Ovary (tissue), 9 donors: ENCODE data around the gene CD276. TPM values are rescaled to one million over a fixed set of nuclear protein-coding genes. Genes with fewer than 3 reads are reported as not detected.

Source experiments
- DNase-seq, 5 donors: peaks; one replicate each; pipeline ENCODE4 v3.0.0-alpha.2; 2019 to 2020
- H3K27ac ChIP-seq, 2 donors: fragments of 200-600 bp; one replicate each; pipeline versions ENCODE4 v1.5.1 to v1.8.0; 2019 to 2022
- H3K27me3 ChIP-seq: fragments of 200-600 bp; one replicate; pipeline ENCODE4 v1.8.0; 2022
- H3K36me3 ChIP-seq: fragments of 200-600 bp; sonication (generic); one replicate; pipeline ENCODE4 v1.5.1; 2019
- H3K4me1 ChIP-seq: one replicate; pipeline ENCODE4 v1.8.1; 2013; ENCODE audit warnings: mild to moderate bottlenecking, moderate library complexity; ENCODE audit not compliant: insufficient read depth
- H3K4me3 ChIP-seq: fragments of 200-600 bp; sonication (generic); one replicate; pipeline ENCODE4 v1.5.1; 2017
- H3K9me3 ChIP-seq, 2 donors: fragments of 200-600 bp in 1 of 2; sonication (generic) in 1 of 2; one replicate each; pipeline versions ENCODE4 v1.5.1 to v1.8.1; 2013 to 2019; ENCODE audit warnings: mild to moderate bottlenecking in 1 of 2, moderate library complexity in 1 of 2
- EP300 ChIP-seq: sonication (generic); formaldehyde crosslinking; IDR thresholded peaks from one replicate; pipeline ENCODE4 v1.6.1; 2017; ENCODE audit warnings: antibody characterized with exemption
- POLR2A ChIP-seq: fragments of 450-650 bp; IDR thresholded peaks from one replicate; pipeline ENCODE4 v1.6.1; 2017; ENCODE audit warnings: antibody characterized with exemption, mild to moderate bottlenecking, moderate library complexity
- WGBS, 3 donors: extraction: QIAGEN DNeasy Blood & Tissue Kit in 1 of 3; methylation state at CpG; one replicate each; pipeline versions ENCODE4 v1.1.5 to v1.1.7; 2013 to 2017; 5-methylcytosine and 5-hydroxymethylcytosine counted together
- intact Hi-C, 4 donors: fragments of 100-400 bp; cut with DNase I; formaldehyde crosslinking; loops; one replicate each; pipeline versions ENCODE4 v1.11.0 to v1.15.1; 2022 to 2023
- polyA plus RNA-seq, 2 donors: library from polyadenylated mRNA; stranded (reverse); fragments of 200-250 nt in 1 of 2; fragments of 350-450 nt in 1 of 2; fragmentation: Illumina TruSeq in 1 of 2; extraction: RNeasy Lipid Tissue Mini Kit (QIAGEN cat#74804) in 1 of 2; gene quantifications; one replicate each; pipeline ENCODE4 v1.2.3, GENCODE V29; 2013 to 2014
- total RNA-seq, 7 donors: library from RNA; depleted of rRNA in 2 of 7; stranded (reverse); fragments of >200 nt in 2 of 7; fragmentation: NEBNext Ultra II Directional in 3 of 7; extraction: Animal tissue kit (Norgen Biotek cat#: 25700) in 3 of 7; gene quantifications; one replicate each; pipeline versions ENCODE4 v1.1.0 to v1.2.4, GENCODE V29; 2016 to 2023
- TF ChIP-seq, protein P1 (sequence below), 3 donors: fragments of 450-650 bp in 2 of 3; fragments of 200-600 bp in 1 of 3; IDR thresholded peaks; one replicate each; pipeline versions ENCODE4 v1.5.1 to v1.8.0; 2016 to 2022; ENCODE audit warnings: antibody characterized with exemption in 3 of 3, mild to moderate bottlenecking in 1 of 3
- donor health status: DM: no; HTN: no; CAD: no; lungs with moderate emphysema.
- donor health status: DM: no; HTN: no; CAD: no.
- donor health status: Bipolar disorder and iron deficiency.
- donor health status: DM: yes; HTN: yes; CAD: no.
- donor health status: DM: no; HTN: no; CAD: no.
- donor health status: DM: yes; HTN: yes; CAD: no.

Gene CD276
- total and polyA plus RNA-seq, 9 donors = 22.5 to 69.2 (median 53.7) TPM

DNA sequence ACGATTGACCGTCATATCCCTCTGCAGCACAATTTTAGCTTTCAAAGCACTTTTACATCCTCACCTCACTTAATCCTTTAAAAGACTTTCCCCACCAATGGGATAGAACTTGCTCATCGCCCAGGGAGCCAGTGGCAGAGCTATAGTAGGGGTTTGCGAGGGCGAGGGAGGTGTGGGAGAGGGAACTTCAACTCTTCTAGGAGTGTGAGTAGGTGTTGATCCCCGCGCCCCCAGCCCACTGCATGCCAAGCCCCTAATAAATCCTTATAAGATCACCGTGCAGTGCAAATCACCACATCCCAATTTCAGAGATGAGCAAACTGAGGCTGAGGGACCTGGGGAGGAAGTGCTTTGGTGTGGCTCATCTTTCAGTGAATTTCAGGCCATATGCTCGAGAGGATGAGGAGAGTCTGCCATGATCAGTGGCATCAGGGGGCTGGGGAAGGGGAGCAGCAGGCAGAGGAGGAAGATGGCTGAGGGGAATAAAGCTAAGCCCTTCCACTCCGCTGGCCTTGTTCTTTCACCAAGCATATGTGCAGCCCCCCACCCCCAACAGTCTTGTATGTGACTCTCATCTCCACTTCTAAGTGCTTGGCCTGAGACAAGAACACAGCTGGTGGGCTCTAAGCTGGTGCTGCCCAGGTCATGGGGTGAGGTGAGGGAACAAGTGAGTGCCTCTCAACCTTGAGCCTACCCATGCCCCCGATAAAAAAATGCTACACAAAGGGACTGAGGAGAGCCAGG, 63.8 kb downstream of the CD276 start:
- H3K4me3 ChIP-seq = no peak overlapping the region
- H3K36me3 ChIP-seq = no peaks in the 10 kb centered on the region
- H3K27me3 ChIP-seq = no peaks in the 10 kb centered on the region
- DNase-seq = no peak
- H3K4me1 ChIP-seq = peaks cover 6% of the 10 kb centered on the region
- no peak overlapping the region for H3K27ac ChIP-seq
- H3K9me3 ChIP-seq = no peaks in the 10 kb centered on the region
- intact Hi-C loops = no loop called here
- no peak for TF ChIP-seq EP300
- TF ChIP-seq POLR2A = no peak
- TF ChIP-seq, protein P1, sequence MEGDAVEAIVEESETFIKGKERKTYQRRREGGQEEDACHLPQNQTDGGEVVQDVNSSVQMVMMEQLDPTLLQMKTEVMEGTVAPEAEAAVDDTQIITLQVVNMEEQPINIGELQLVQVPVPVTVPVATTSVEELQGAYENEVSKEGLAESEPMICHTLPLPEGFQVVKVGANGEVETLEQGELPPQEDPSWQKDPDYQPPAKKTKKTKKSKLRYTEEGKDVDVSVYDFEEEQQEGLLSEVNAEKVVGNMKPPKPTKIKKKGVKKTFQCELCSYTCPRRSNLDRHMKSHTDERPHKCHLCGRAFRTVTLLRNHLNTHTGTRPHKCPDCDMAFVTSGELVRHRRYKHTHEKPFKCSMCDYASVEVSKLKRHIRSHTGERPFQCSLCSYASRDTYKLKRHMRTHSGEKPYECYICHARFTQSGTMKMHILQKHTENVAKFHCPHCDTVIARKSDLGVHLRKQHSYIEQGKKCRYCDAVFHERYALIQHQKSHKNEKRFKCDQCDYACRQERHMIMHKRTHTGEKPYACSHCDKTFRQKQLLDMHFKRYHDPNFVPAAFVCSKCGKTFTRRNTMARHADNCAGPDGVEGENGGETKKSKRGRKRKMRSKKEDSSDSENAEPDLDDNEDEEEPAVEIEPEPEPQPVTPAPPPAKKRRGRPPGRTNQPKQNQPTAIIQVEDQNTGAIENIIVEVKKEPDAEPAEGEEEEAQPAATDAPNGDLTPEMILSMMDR (IDR thresholded peaks at IDR 0.05) = no peak
- WGBS, 3 donors = 91 to 92% (median 92%) methylated on average over 11 of the region's 11 CpGs

DNA sequence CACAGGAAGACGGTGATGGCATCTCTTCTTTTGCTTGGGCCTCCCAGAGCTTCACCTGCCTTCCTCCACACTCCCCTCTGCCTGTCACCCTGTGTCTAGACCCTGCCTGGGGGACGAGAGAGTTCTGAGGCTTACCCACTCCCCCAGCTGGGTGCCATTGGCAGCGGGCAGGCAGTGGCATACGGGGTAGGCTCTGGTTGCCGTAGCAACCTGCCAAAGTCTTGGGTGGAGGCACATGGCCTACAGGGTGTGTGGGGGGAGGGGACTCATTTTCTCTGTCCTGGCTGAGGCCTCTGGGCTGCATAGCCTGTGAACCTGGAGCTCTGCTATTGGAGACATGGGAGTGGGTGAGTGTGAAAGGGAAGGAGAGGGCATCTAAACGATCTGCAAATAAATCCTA, 64.5 kb downstream of the CD276 start:
- TF ChIP-seq EP300 (no peak), POLR2A (no peak)
- TF ChIP-seq, protein P1 (IDR thresholded peaks at IDR 0.05) = no peak
- DNase-seq = no peak
- Histone ChIP-seq H3K9me3 (no peaks in the 10 kb centered on the region), H3K4me1 (peaks cover 6% of the 10 kb centered on the region), H3K36me3 (no peaks in the 10 kb centered on the region), H3K27ac (no peak overlapping the region), H3K4me3 (no peak overlapping the region), H3K27me3 (no peaks in the 10 kb centered on the region)
- WGBS, 3 donors = 74 to 83% (median 83%) methylated on average over 6 of the region's 6 CpGs
- intact Hi-C loops = no loop called here

DNA sequence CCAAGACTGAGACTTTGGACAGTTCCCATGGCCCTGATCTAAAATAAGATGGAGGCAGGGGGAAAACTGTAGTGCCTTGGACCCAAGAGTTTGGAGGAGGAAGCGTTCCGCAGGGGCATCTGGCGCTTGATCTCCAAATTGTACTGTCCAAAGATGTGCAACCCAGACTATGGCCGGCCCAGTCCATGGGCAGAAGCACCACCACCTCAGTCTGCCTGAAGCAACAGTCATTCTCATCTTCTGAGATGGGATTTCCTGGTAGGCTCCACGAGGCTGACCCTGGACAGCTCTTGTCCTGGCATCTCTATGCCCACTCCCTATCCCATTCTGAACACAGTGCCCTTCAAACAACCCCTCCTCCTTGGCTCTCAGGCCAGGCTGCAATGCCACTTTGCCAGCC, 65.3 kb downstream of the CD276 start:
- no peak for DNase-seq
- Histone ChIP-seq H3K4me1 (peaks cover 6% of the 10 kb centered on the region), H3K36me3 (no peaks in the 10 kb centered on the region), H3K27ac (no peak overlapping the region), H3K4me3 (no peak overlapping the region), H3K27me3 (no peaks in the 10 kb centered on the region), H3K9me3 (no peaks in the 10 kb centered on the region)
- TF ChIP-seq EP300 = no peak
- TF ChIP-seq, protein P1 (IDR thresholded peaks at IDR 0.05) = no peak
- no peak for TF ChIP-seq POLR2A
- intact Hi-C loops = no loop called here
- 90 to 95% (median 91%) methylated on average over 5 of the region's 5 CpGs for WGBS, 3 donors

DNA sequence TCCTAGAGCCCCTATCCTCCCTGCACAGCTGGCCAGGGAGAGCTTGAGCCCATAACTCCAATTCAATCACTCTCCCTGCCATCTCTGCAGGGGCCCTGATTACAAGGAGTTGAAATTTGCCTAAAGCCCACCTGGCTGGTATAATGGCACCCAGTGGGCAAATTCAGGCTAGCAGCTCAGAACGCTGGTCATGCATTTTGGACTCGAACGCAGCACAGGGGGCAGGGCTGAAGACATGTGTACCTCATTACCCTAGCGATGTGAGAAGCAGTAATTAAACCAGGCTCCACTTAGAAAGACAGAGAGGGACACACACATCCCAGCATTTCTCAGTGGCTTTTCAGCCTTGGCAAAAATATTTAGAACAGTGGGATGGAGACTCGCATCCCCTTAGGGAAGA, 65.8 kb downstream of the CD276 start:
- intact Hi-C loops = no loop called here

More for the DNA sequence above, 65.8 kb downstream of the CD276 start:
- H3K36me3 ChIP-seq = no peaks in the 10 kb centered on the region
- no peaks in the 10 kb centered on the region for H3K27me3 ChIP-seq
- DNase-seq = no peak
- TF ChIP-seq EP300 = no peak
- no peak for TF ChIP-seq POLR2A
- TF ChIP-seq, protein P1 (IDR thresholded peaks at IDR 0.05) = no peak
- WGBS, 3 donors = 91 to 95% (median 93%) methylated on average over 5 of the region's 5 CpGs
- no peak overlapping the region for H3K27ac ChIP-seq
- peaks cover 6% of the 10 kb centered on the region for H3K4me1 ChIP-seq
- no peaks in the 10 kb centered on the region for H3K9me3 ChIP-seq
- no peak overlapping the region for H3K4me3 ChIP-seq
